ENCODE results near the gene AARSD1. TPM values are rescaled to one million over a fixed set of nuclear protein-coding genes. Genes with fewer than 3 reads are reported as not detected.

Gene AARSD1
- total and polyA plus RNA-seq, 2 experiments from 2014 or later, result 25.7 to 74.4 TPM

- no peak for TF ChIP-seq REST (IDR thresholded peaks at IDR 0.05; ENCODE audit: unreplicated experiment)
- no peak for TF ChIP-seq ZNF114 (CRISPR knock-in tag; IDR thresholded peaks at IDR 0.05)
Measured at GRCh38 chr17:42967925-42968324, 3.7 kb upstream of the AARSD1 start (continued).

GRCh38 chr17:42953669-42954068 lies 10.6 kb downstream of the AARSD1 start:
- H4K20me1 ChIP-seq (replicated peaks; ENCODE audit: insufficient read depth), result no peaks in the 10 kb centered on the region; the same call in 1 of the 2 replicates
- Mint-ChIP-seq H3K27ac (no peak overlapping the region), H3K9me3 (no peaks in the 10 kb centered on the region), H3K4me3 (no peak overlapping the region), H3K36me3 (ENCODE audit: low read depth) (peaks cover 75% of the 10 kb centered on the region), H3K27me3 (ENCODE audit: insufficient read depth, low read depth, poor library complexity) (no peaks in the 10 kb centered on the region), H3K4me1 (no peaks in the 10 kb centered on the region)
- no peaks in the 10 kb centered on the region for H3K4me1 ChIP-seq (ENCODE audit: insufficient read depth)
- no peaks in the 10 kb centered on the region for H3F3A ChIP-seq (replicated peaks; ENCODE audit: low read depth)
- H3K27ac ChIP-seq (ENCODE audit: low read depth), result no peak overlapping the region
- H2AFZ ChIP-seq, result no peak overlapping the region
- ATAC-seq (no peak), DNase-seq (ENCODE audit: low spot score) (no peak)
- H3K27me3 ChIP-seq (ENCODE audit: insufficient read depth), result no peaks in the 10 kb centered on the region
- H3K79me2 ChIP-seq (replicated peaks; ENCODE audit: insufficient read depth), result no peaks in the 10 kb centered on the region
- peaks cover 32% of the 10 kb centered on the region for H3K36me3 ChIP-seq (ENCODE audit: insufficient read depth)
- no peaks in the 10 kb centered on the region for H3K9me2 ChIP-seq (ENCODE audit: insufficient read depth)
- no peak overlapping the region for H3K4me2 ChIP-seq
- H3K4me3 ChIP-seq, result no peak overlapping the region
- no peak for TF ChIP-seq ZNF331 (CRISPR knock-in tag; IDR thresholded peaks at IDR 0.05; ENCODE audit: low read depth)
- TF ChIP-seq EZH2 (IDR thresholded peaks at IDR 0.05; ENCODE audit: low read depth, unreplicated experiment), result no peak
- no peak for TF ChIP-seq NANOG (IDR thresholded peaks at IDR 0.05; ENCODE audit: borderline replicate concordance)
- TF ChIP-seq STAT1 (IDR thresholded peaks at IDR 0.05; ENCODE audit: unreplicated experiment), result no peak
- TF ChIP-seq ZNF114 (CRISPR knock-in tag; IDR thresholded peaks at IDR 0.05), result no peak
- no peak for TF ChIP-seq ZNF462 (CRISPR knock-in tag; IDR thresholded peaks at IDR 0.05)
- no peak for TF ChIP-seq CTCF (conservative IDR thresholded peaks at IDR 0.05; ENCODE audit: low read depth in 2 of 2)
- TF ChIP-seq ETS1 (IDR thresholded peaks at IDR 0.05), result no peak
- no peak for TF ChIP-seq POLR2AphosphoS5 (IDR thresholded peaks at IDR 0.05; ENCODE audit: low read depth)
- no peak for TF ChIP-seq EZH2phosphoT487 (IDR thresholded peaks at IDR 0.05; ENCODE audit: unreplicated experiment)
- TF ChIP-seq JUNB (IDR thresholded peaks at IDR 0.05; ENCODE audit: unreplicated experiment), result no peak
- TF ChIP-seq CREB1 (CRISPR knock-in tag; IDR thresholded peaks at IDR 0.05; ENCODE audit: low read depth), result no peak

All from GM23338 (cell line).